ENCODE measurements around the gene KRR1.
"Not testable (repeated sequence)": the region's sequence is repeated elsewhere in the genome, so short reads cannot be mapped to it uniquely, and the experiment has no call there.

KRR1 gene

DNA sequence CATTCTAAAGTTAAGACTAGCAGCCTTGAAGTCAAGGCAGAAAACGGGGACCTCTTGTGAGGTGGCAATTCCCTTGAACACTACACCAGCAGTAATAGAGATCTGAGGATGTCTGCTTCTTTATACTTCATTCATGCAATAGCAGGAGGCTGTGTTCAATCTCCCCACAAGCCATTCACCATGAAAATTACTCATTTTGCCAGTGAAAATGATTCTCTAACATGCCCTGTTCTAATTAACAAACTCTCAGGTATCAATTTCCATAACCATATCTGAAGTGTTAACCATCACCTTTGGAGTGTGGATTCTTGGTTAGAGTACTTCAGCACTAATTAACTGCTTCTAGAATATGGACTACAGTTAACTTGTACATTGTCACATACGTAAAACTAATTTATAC is 34.3 kb downstream of the KRR1 start:
- DNase-seq (ENCODE audit: low read depth in 2 of 2), result no peak

DNA sequence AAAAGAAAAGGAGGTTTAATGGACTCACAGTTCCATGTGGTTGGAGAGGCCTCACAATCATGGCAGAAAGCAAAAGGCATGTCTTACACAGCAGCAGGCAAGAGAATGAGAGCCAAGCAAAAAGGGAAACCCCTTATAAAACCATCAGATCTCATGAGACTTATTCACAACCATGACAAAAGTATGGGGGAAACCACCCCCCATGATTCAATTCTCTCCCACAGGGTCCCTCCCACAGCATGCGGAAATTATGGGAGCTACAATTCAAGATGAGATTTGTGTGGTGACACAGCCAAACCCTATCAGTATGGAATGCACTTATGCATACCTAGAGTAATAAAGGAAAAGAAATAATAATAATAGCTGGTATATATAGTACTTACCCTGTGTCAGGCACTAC is 35.3 kb downstream of the KRR1 start:
- no peak for DNase-seq (ENCODE audit: low read depth in 2 of 2)

DNA sequence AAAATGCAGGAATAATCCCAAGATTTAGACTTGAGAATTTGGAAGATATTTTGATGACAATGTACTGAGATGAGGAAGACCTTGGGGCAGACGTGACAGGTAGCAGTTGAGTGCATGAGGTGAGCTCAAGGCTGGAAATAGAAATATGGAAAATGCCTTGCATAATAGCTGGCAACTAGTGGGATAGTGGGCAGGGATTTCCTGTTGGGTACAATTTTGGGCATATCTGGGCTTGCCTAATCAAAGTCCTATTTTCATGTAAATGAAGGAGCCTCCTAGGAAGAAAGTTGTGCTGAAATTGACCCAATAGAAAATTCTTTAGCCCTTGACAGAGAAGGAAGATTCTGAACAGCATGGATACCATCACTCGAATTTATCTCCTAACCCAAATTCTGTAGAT is 37.3 kb downstream of the KRR1 start:
- no peak for DNase-seq (ENCODE audit: low read depth in 2 of 2)

- DNase-seq (ENCODE audit: low read depth in 2 of 2), result no peak
These were observed 39.2 kb downstream of the KRR1 start for GRCh38 chr12:75471902-75472890.

- no peak for DNase-seq (ENCODE audit: low read depth in 2 of 2)
These were observed 51.2 kb downstream of the KRR1 start for GRCh38 chr12:75460204-75460603.

GRCh38 chr12:75459755-75460154 is 51.7 kb downstream of the KRR1 start:
- no peak for DNase-seq (ENCODE audit: low read depth in 2 of 2)

- not testable (repeated sequence) for DNase-seq (ENCODE audit: low read depth in 2 of 2)
These were observed 53.5 kb downstream of the KRR1 start for GRCh38 chr12:75457866-75458265.

DNA sequence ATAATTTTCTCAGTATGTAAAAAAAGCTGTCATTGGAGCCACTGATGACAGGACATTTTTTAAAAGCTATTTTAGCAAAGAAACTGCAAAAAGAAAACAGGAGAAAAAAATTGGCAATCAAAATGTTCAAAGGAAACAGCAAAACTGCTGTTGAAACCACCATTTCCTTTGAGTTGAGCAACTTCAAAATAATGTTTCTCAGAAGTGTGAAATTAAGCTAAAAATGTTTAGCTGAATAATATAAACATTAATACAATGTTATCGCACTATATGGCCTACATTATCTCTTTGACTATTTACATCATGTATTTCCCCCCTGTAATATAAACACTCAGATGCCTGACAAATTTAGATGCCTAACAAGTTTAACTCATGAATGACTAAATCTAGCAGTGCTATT is 54.2 kb downstream of the KRR1 start:
- DNase-seq (ENCODE audit: low read depth in 2 of 2), result no peak

DNA sequence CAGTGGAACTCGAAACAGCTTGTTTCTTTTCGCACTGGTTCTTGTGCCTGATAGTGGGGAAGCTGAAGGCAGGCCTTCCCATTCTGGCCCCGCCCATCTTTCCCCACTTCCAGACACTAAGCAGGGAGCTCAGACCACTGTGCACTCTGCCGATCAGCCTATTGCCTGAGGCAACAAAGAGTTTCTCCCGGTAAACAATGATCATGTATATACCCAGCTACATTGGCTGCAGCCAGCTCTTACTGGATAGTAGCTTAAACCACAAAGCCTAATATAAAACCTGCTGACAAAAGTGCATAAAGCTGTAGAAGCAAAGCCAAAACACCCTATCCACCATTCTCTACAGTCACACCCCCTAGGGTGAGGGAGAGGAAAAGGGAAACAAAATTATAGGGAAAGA is 55.6 kb downstream of the KRR1 start:
- DNase-seq (ENCODE audit: low read depth in 2 of 2), result no peak

DNA sequence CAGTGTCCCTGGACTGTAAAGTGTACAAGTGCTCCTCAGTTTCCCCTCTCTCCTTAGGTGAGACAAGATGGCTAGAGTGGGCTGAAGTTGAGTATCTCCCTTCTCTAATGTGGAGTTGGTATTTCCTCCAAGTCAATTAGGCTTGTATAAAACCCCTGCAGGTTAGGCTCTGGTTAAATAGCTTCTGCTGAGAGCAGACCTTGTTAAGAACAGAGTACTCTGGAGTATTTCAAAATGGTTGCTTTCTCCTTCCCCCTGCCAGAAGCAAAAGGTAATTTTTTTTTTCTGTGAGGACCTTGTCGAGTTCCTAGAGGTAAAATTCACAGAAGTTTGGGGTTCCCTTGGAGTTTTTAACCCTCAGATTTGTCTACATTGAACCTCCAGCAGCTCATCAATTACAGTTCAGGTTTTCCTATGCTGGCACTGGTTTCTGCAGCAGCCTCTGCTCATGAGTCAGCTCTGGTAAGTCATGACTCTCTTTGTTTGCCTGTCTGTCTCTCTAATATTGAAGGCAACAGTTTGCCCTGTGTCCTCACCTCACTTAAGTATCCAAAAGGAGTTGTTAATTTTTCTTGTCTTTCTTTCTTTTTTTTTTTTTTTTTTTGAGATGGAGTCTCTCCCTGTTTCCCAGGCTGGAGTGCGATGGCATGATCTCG is 58.6 kb downstream of the KRR1 start:
- DNase-seq (ENCODE audit: low read depth in 2 of 2), result no peak

DNA sequence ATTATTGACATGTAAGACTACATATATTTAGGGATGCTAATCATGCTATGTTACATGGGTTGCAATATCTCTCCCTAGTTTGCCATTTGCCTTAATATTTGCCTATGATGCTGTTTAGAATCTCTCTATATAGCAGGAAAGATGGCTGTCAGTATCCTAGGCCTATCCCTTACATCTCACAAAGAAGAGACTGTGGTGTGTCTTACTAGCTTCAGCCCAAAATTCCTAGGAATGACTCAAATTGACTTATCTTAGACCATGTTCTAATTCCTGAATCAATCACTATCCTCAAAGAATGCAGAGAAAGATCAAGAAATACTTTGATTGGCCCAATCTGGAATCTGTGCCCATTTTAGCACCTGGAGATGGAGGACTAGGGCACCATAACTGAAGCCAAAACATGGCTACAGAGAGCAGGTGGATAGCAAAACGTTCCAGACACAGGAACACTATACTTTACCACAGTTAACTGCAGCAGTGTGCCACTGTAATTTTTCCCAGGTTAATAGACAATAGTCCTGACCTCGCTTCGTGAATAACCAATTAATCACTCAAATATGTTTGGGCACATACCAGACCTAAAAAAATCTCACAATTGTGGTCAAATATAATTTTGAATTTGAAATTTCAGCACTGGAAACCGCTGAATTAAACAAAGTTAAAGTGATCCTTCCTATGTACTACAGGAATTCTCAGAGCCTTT is 63.6 kb downstream of the KRR1 start:
- DNase-seq (ENCODE audit: low read depth in 2 of 2), result no peak

DNA sequence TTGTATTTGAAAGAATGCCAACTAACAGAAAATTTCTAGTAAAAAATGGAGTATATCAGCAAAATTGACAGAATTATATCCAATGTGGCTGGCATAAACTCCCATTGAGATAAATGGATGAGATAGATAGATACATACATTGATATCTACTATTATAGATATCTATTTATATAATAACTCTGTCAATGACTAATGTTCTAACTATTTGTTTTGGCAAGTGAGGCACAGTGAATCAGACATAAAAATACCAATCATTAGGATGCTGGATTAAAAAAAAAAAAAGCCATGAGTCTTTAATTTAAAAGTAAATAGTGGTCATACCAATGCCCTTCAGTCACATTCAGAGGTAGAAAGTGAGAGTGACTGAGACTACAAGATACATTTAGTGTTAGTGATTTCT is 64.6 kb downstream of the KRR1 start:
- DNase-seq (ENCODE audit: low read depth in 2 of 2), result no peak

DNA sequence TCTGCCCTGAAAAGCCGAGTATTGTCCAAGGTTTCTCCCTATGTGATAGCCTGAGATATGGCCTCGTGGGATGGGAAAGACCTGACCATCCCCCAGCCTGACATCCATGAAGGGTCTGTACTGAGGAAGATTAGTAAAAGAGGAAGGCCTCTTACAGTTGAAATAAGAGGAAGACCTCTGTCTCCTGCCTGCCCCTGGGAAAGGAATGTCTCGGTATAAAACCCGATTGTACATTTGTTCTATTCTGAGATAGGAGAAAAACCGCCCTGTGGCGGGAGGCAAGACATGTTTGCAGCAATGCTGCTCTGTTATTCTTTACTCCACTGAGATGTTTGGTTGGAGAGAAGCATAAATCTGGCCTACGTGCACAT is 66.3 kb downstream of the KRR1 start:
- not testable (repeated sequence) for DNase-seq (ENCODE audit: low read depth in 2 of 2)

GRCh38 chr12:75444429-75445136 is 66.8 kb downstream of the KRR1 start:
- no peak for DNase-seq (ENCODE audit: low read depth in 2 of 2)

DNA sequence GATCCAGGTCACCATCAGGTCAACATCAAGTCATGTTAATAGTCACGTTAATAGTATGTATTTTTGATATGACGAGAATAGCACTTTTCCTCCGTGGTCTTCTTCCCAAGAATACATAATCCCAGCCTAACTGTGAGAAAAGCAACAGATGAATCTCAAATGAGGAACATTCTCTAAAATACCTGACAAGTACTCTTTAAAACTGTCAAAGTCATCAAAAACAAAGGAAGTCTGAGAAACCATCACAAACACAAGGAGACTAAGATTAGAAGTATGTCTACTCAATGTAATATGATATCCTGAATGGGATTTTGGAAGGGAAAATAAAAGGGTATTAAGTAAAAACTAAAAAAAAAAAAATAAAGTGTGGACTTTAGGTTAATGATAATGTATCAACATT is 67.7 kb downstream of the KRR1 start:
- no peak for DNase-seq (ENCODE audit: low read depth in 2 of 2)

DNA sequence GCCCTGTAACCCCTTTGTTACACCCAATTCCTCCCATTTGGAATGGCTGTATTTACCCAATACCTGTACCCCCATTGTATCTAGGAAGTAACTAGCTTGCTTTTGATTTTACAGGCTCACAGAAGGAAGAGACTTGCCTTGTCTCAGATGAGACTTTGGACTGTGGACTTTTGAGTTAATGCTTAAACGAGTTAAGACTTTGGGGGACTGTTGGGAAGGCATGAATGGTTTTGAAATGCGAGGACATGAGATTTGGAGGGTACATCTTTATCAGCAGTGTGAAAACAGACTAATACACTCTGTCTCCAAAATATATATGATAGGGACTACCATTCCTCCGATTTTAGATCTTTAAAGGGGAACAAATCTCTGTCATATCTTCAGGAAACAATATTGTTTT is 69.0 kb downstream of the KRR1 start:
- DNase-seq (ENCODE audit: low read depth in 2 of 2), result not testable (repeated sequence)

- DNase-seq (ENCODE audit: low read depth in 2 of 2), result not testable (repeated sequence)
These were observed 69.5 kb downstream of the KRR1 start for GRCh38 chr12:75441687-75442449.

All from stimulated activated CD8-positive, alpha-beta memory T cell treated with anti-CD3 and anti-CD28 coated beads, Interleukin-2, amount 100 ng/mL, for 1 hour (primary cell).